ENCODE measurements around the gene PRPF40B.

DNA sequence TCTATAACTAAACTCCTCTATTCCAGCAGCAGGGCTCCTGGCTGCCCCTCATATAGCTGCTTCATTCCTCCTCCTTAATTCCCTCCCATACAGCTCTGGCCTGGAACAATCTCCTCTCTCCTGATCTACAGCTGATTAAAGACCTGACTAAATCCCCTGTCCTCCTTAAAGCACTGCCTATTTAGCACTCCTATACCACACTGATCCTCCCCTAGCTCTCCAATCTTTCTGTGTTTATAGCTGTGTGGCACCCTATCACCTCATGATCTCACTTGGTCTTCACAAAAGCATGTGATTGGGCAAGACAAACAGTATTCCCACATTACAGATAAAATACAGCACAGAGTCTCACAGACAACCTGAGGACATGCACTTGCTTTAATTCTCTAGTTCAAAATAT, 66.4 kb downstream of the PRPF40B start:
- TF ChIP-seq CTCF (IDR thresholded peaks at IDR 0.05) (no peak), ZFX (IDR thresholded peaks at IDR 0.05; ENCODE audit: borderline replicate concordance) (no peak)
